Measurements from ENCODE around the gene USP34.

Gene USP34

GRCh38 chr2:61438670-61439069, 32.2 kb downstream of the USP34 start:
- no peak overlapping the region for H2BK15ac ChIP-seq (ENCODE audit: low read depth, poor library complexity, severe bottlenecking)
- no peaks in the 10 kb centered on the region for H3K9me3 ChIP-seq (ENCODE audit: control insufficient read depth, low read length)
- H3K27me3 ChIP-seq (ENCODE audit: control insufficient read depth in 1 of 2, insufficient read depth in 1 of 2, low read length in 2 of 2): no peaks in the 10 kb centered on the region
- H3K14ac ChIP-seq (ENCODE audit: low read length in 2 of 2): no peak overlapping the region
- no peak overlapping the region for H3K4me2 ChIP-seq (ENCODE audit: low read length, poor library complexity, severe bottlenecking)
- no peak overlapping the region for H4K8ac ChIP-seq (ENCODE audit: low read length)
- no peak overlapping the region for H3K27ac ChIP-seq (ENCODE audit: low read length, poor library complexity, severe bottlenecking)
- DNase-seq: no peak
- no peak overlapping the region for H3K18ac ChIP-seq (ENCODE audit: low read depth in 1 of 2, low read length in 2 of 2)
- peaks cover 23% of the 10 kb centered on the region for H3K4me1 ChIP-seq (ENCODE audit: control insufficient read depth, insufficient read depth, low read depth, low read length)
- no peak overlapping the region for H2AFZ ChIP-seq (ENCODE audit: low read depth, low read length)
- H2BK120ac ChIP-seq (ENCODE audit: low read depth, low read length): no peak overlapping the region
- H4K91ac ChIP-seq (ENCODE audit: low read length): no peak overlapping the region
- no peak overlapping the region for H3K4me3 ChIP-seq (ENCODE audit: insufficient read depth in 1 of 2, low read depth in 1 of 2, low read length in 2 of 2)
- H3K36me3 ChIP-seq (ENCODE audit: control insufficient read depth in 1 of 2, insufficient read depth in 2 of 2, low read depth in 1 of 2, low read length in 2 of 2): peaks cover 3 to 12% of the 10 kb centered on the region in 2 experiments
- no peak overlapping the region for H3K23ac ChIP-seq (ENCODE audit: low read length in 2 of 2)
- H3K79me1 ChIP-seq (replicated peaks; ENCODE audit: low read length, poor library complexity, severe bottlenecking): no peaks in the 10 kb centered on the region
- no peak overlapping the region for H2BK12ac ChIP-seq (ENCODE audit: low read length in 2 of 2)
- H2AK5ac ChIP-seq (ENCODE audit: low read length, severe bottlenecking): no peak overlapping the region
- no peak overlapping the region for H2BK5ac ChIP-seq (ENCODE audit: low read depth, low read length, poor library complexity, severe bottlenecking)
- H3K4ac ChIP-seq (ENCODE audit: low read depth in 1 of 2, low read length in 2 of 2): no peak overlapping the region
- no peak overlapping the region for H3K9ac ChIP-seq (ENCODE audit: low read length)

DNA sequence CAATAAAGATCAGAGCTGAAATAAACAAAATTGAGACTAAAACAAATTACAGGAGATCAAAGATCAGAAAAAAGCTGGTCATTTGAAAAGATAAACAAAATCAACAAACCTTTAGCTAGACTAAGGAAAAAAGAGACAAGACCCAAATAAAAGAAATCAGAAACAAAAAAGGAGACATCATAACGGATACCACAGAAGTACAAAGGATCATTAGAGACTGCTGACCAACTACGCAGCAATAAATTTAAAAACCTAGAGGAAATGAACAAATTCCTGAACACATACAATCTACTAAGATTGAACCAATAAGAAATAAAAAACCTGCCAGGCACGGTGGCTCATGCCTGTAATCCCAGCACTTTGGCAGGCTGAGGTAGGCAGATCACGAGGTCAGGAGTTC, 33.7 kb downstream of the USP34 start:
- H4K8ac ChIP-seq (ENCODE audit: low read length): no peak overlapping the region
- WGBS: 99% methylated on average over 4 of the region's 4 CpGs
- H3K23ac ChIP-seq (ENCODE audit: low read length in 2 of 2): no peak overlapping the region
- H3K9ac ChIP-seq (ENCODE audit: low read length): no peak overlapping the region
- no peak overlapping the region for H3K4me2 ChIP-seq (ENCODE audit: low read length, poor library complexity, severe bottlenecking)
- no peak overlapping the region for H3K14ac ChIP-seq (ENCODE audit: low read length in 2 of 2)
- H3K27me3 ChIP-seq (ENCODE audit: control insufficient read depth in 1 of 2, insufficient read depth in 1 of 2, low read length in 2 of 2): no peaks in the 10 kb centered on the region
- no peak overlapping the region for H3K18ac ChIP-seq (ENCODE audit: low read depth in 1 of 2, low read length in 2 of 2)
- H4K91ac ChIP-seq (ENCODE audit: low read length): no peak overlapping the region
- peaks cover 0 to 12% of the 10 kb centered on the region in 2 experiments for H3K36me3 ChIP-seq (ENCODE audit: control insufficient read depth in 1 of 2, insufficient read depth in 2 of 2, low read depth in 1 of 2, low read length in 2 of 2)
- H2BK120ac ChIP-seq (ENCODE audit: low read depth, low read length): no peak overlapping the region
- H2BK15ac ChIP-seq (ENCODE audit: low read depth, poor library complexity, severe bottlenecking): no peak overlapping the region
- no peaks in the 10 kb centered on the region for H3K79me1 ChIP-seq (replicated peaks; ENCODE audit: low read length, poor library complexity, severe bottlenecking)
- peaks cover 28% of the 10 kb centered on the region for H3K4me1 ChIP-seq (ENCODE audit: control insufficient read depth, insufficient read depth, low read depth, low read length)
- H3K4ac ChIP-seq (ENCODE audit: low read depth in 1 of 2, low read length in 2 of 2): no peak overlapping the region
- H2AFZ ChIP-seq (ENCODE audit: low read depth, low read length): no peak overlapping the region
- H3K9me3 ChIP-seq (ENCODE audit: control insufficient read depth, low read length): no peaks in the 10 kb centered on the region
- H3K27ac ChIP-seq (ENCODE audit: low read length, poor library complexity, severe bottlenecking): no peak overlapping the region
- H2AK5ac ChIP-seq (ENCODE audit: low read length, severe bottlenecking): no peak overlapping the region
- H3K4me3 ChIP-seq (ENCODE audit: insufficient read depth in 1 of 2, low read depth in 1 of 2, low read length in 2 of 2): no peak overlapping the region
- H2BK5ac ChIP-seq (ENCODE audit: low read depth, low read length, poor library complexity, severe bottlenecking): no peak overlapping the region
- no peak for DNase-seq
- no peak overlapping the region for H2BK12ac ChIP-seq (ENCODE audit: low read length in 2 of 2)

- H4K91ac ChIP-seq (ENCODE audit: low read length): no peak overlapping the region
- no peak overlapping the region for H3K27ac ChIP-seq (ENCODE audit: low read length, poor library complexity, severe bottlenecking)
These were observed 34.8 kb downstream of the USP34 start for GRCh38 chr2:61436092-61436491.

DNA sequence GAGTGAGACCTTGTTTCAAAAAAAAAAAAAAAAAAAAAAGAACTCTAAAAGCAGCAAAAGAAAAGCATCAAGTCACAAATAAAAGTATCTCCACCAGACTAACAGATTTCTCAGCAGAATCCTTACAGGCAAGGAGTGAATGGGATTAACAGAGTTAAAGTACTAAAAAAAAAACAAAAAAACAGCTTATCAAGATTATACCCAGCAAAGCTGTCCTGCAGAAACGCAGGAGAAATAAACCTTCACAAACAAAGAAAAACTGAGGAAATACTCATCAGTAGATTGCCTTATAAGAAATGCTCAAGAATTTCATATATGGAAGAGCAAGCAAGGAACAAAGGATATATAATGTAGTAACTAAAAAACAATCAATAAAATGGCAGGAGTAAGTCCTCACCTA, 35.6 kb downstream of the USP34 start:
- no peak overlapping the region for H3K18ac ChIP-seq (ENCODE audit: low read depth in 1 of 2, low read length in 2 of 2)
- no CpG with 5 or more reads among the region's 1 CpG for WGBS
- no peak overlapping the region for H2BK15ac ChIP-seq (ENCODE audit: low read depth, poor library complexity, severe bottlenecking)
- no peak overlapping the region for H3K27ac ChIP-seq (ENCODE audit: low read length, poor library complexity, severe bottlenecking)
- H3K4ac ChIP-seq (ENCODE audit: low read depth in 1 of 2, low read length in 2 of 2): no peak overlapping the region
- H2AFZ ChIP-seq (ENCODE audit: low read depth, low read length): no peak overlapping the region
- no peak overlapping the region for H2BK5ac ChIP-seq (ENCODE audit: low read depth, low read length, poor library complexity, severe bottlenecking)
- H2AK5ac ChIP-seq (ENCODE audit: low read length, severe bottlenecking): no peak overlapping the region
- H3K9me3 ChIP-seq (ENCODE audit: control insufficient read depth, low read length): no peaks in the 10 kb centered on the region
- no peak overlapping the region for H3K4me2 ChIP-seq (ENCODE audit: low read length, poor library complexity, severe bottlenecking)
- no peak overlapping the region for H3K4me3 ChIP-seq (ENCODE audit: insufficient read depth in 1 of 2, low read depth in 1 of 2, low read length in 2 of 2)
- H3K27me3 ChIP-seq (ENCODE audit: control insufficient read depth in 1 of 2, insufficient read depth in 1 of 2, low read length in 2 of 2): no peaks in the 10 kb centered on the region
- H4K8ac ChIP-seq (ENCODE audit: low read length): no peak overlapping the region
- H3K23ac ChIP-seq (ENCODE audit: low read length in 2 of 2): no peak overlapping the region
- peaks cover 26% of the 10 kb centered on the region for H3K4me1 ChIP-seq (ENCODE audit: control insufficient read depth, insufficient read depth, low read depth, low read length)
- no peak for DNase-seq
- H3K79me1 ChIP-seq (replicated peaks; ENCODE audit: low read length, poor library complexity, severe bottlenecking): no peaks in the 10 kb centered on the region
- H4K91ac ChIP-seq (ENCODE audit: low read length): no peak overlapping the region
- no peak overlapping the region for H2BK12ac ChIP-seq (ENCODE audit: low read length in 2 of 2)
- H2BK120ac ChIP-seq (ENCODE audit: low read depth, low read length): no peak overlapping the region
- H3K36me3 ChIP-seq (ENCODE audit: control insufficient read depth in 1 of 2, insufficient read depth in 2 of 2, low read depth in 1 of 2, low read length in 2 of 2): peaks cover 0 to 17% of the 10 kb centered on the region in 2 experiments
- no peak overlapping the region for H3K9ac ChIP-seq (ENCODE audit: low read length)
- H3K14ac ChIP-seq (ENCODE audit: low read length in 2 of 2): no peak overlapping the region

More at GRCh38 chr2:61436092-61436491, 34.8 kb downstream of the USP34 start:
- 100% methylated on average over 1 of the region's 2 CpGs for WGBS
- Histone ChIP-seq H3K18ac (ENCODE audit: low read depth in 1 of 2, low read length in 2 of 2) (no peak overlapping the region), H3K36me3 (ENCODE audit: control insufficient read depth in 1 of 2, insufficient read depth in 2 of 2, low read depth in 1 of 2, low read length in 2 of 2) (peaks cover 0 to 17% of the 10 kb centered on the region in 2 experiments), H3K4ac (ENCODE audit: low read depth in 1 of 2, low read length in 2 of 2) (no peak overlapping the region), H2AK5ac (ENCODE audit: low read length, severe bottlenecking) (no peak overlapping the region), H3K79me1 (replicated peaks; ENCODE audit: low read length, poor library complexity, severe bottlenecking) (no peaks in the 10 kb centered on the region), H3K14ac (ENCODE audit: low read length in 2 of 2) (no peak overlapping the region), H4K8ac (ENCODE audit: low read length) (no peak overlapping the region), H2BK5ac (ENCODE audit: low read depth, low read length, poor library complexity, severe bottlenecking) (no peak overlapping the region), H2BK15ac (ENCODE audit: low read depth, poor library complexity, severe bottlenecking) (no peak overlapping the region), H3K4me2 (ENCODE audit: low read length, poor library complexity, severe bottlenecking) (no peak overlapping the region), H3K4me3 (ENCODE audit: insufficient read depth in 1 of 2, low read depth in 1 of 2, low read length in 2 of 2) (no peak overlapping the region), H3K23ac (ENCODE audit: low read length in 2 of 2) (no peak overlapping the region), H3K9ac (ENCODE audit: low read length) (no peak overlapping the region), H3K9me3 (ENCODE audit: control insufficient read depth, low read length) (no peaks in the 10 kb centered on the region), H3K27me3 (ENCODE audit: control insufficient read depth in 1 of 2, insufficient read depth in 1 of 2, low read length in 2 of 2) (no peaks in the 10 kb centered on the region), H2BK120ac (ENCODE audit: low read depth, low read length) (no peak overlapping the region), H2AFZ (ENCODE audit: low read depth, low read length) (no peak overlapping the region), H3K4me1 (ENCODE audit: control insufficient read depth, insufficient read depth, low read depth, low read length) (peaks cover 26% of the 10 kb centered on the region), H2BK12ac (ENCODE audit: low read length in 2 of 2) (no peak overlapping the region)
- DNase-seq: peak; percentile 61

All from mesenchymal stem cell (in vitro differentiated cells and primary cell).